Gastroesophageal sphincter (tissue), 4 donors: ENCODE data around the gene NT5DC1. TPM values are rescaled to one million over a fixed set of nuclear protein-coding genes. Genes with fewer than 3 reads are reported as not detected.

Source experiments
- ATAC-seq: fragments of 150-250 bp; one replicate; pipeline ENCODE4 v1.9.1; 2016; ENCODE audit warnings: mild to moderate bottlenecking, moderate library complexity
- H3K27ac ChIP-seq, 4 donors: fragments of 200-600 bp; sonication (generic) in 3 of 4; 1 replicate in 3 of 4; 2 replicates in 1 of 4; pipeline ENCODE4 v1.5.1; 2016 to 2019
- H3K27me3 ChIP-seq: fragments of 200-600 bp; sonication (generic); one replicate; pipeline ENCODE4 v1.5.1; 2019
- H3K36me3 ChIP-seq, 2 donors: fragments of 200-600 bp; sonication (generic); one replicate each; pipeline ENCODE4 v1.5.1; 2019; ENCODE audit warnings: control low read depth in 1 of 2
- H3K4me1 ChIP-seq, 3 donors: fragments of 200-600 bp; sonication (generic); 1 replicate in 2 of 3; 2 replicates in 1 of 3; pipeline ENCODE4 v1.5.1; 2016 to 2019; ENCODE audit warnings: control low read depth in 2 of 3
- H3K4me3 ChIP-seq, 2 donors: fragments of 200-600 bp; sonication (generic); one replicate each; pipeline ENCODE4 v1.5.1; 2019; ENCODE audit warnings: mild to moderate bottlenecking in 1 of 2, moderate library complexity in 1 of 2
- H3K9me3 ChIP-seq, 3 donors: fragments of 200-600 bp; sonication (generic); one replicate each; pipeline ENCODE4 v1.5.1; 2017 to 2019; ENCODE audit warnings: control low read depth in 2 of 3
- EP300 ChIP-seq: sonication (generic); formaldehyde crosslinking; IDR thresholded peaks from one replicate; pipeline ENCODE4 v1.6.1; 2017; ENCODE audit warnings: antibody characterized with exemption, mild to moderate bottlenecking
- POLR2A ChIP-seq, 2 donors: fragments of 450-650 bp; IDR thresholded peaks; one replicate each; pipeline ENCODE4 v1.6.1; 2017; ENCODE audit warnings: antibody characterized with exemption in 2 of 2, mild to moderate bottlenecking in 2 of 2, moderate library complexity in 1 of 2
- POLR2AphosphoS5 ChIP-seq: sonication (generic); formaldehyde crosslinking; IDR thresholded peaks from one replicate; pipeline ENCODE4 v1.6.1; 2017; ENCODE audit warnings: antibody characterized with exemption
- WGBS, 2 donors: methylation state at CpG; one replicate each; pipeline ENCODE4 v1.1.5; 2018; ENCODE audit warnings: low coverage in 1 of 2; 5-methylcytosine and 5-hydroxymethylcytosine counted together
- total RNA-seq, 4 donors: library from RNA; depleted of rRNA; stranded (reverse); fragments of >200 nt; gene quantifications; one replicate each; pipeline ENCODE4 v1.1.0, GENCODE V29; 2016
- TF ChIP-seq, protein P1 (sequence below), 4 experiments: fragments of 200-600 bp in 2 of 4; fragments of 450-650 bp in 2 of 4; sonication (generic) in 1 of 4; IDR thresholded peaks; one replicate each; pipeline ENCODE4 v1.5.1; 2017 to 2019; ENCODE audit warnings: antibody characterized with exemption in 4 of 4, mild to moderate bottlenecking in 2 of 4, moderate library complexity in 2 of 4

Gene NT5DC1
- total RNA-seq, 4 donors from 2014 or later: 7.1 to 17.4 (median 12.6) TPM

DNA sequence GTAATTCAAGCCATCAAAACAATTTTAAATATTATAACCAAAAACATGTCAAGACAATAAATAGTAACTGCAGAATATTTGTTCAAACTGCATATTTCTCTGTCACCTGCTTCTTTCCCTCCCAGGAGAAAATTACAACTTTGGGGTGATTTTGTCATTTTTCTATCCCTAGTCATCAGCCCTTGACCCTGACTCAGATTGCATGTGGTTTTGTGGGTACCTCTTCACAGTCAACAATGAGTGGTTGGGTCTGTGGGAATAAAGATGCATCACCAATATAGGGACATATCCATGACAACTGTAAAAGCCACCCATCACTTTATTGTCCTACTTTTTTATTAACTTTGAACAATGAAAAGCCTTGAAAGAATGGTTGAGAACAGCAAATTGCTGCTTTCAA is 18.0 kb downstream of the NT5DC1 start:
- no peak for ATAC-seq
- peaks cover 0 to 43% of the 10 kb centered on the region in 2 donors for H3K36me3 ChIP-seq
- no peak overlapping the region for H3K4me3 ChIP-seq

DNA sequence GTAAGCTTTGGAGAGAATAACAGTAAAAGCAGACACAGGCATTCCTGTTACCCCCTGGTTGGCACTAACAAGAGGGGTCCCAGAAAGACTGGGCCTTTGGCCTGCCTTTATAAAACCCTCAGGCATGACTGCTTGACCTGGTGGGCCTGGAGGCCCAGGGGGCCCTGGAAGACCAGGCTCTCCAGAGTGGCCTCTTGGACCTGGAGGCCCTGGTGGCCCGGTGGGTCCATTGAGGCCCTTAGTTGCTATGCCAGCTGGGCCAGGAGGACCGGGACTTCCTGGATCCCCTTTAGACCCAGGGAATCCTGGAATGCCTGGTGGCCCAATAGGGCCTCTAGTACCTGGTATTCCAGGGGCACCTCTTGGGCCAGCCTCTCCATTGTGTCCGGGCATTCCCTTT is 19.8 kb downstream of the NT5DC1 start:
- H3K27me3 ChIP-seq: no peaks in the 10 kb centered on the region
- peaks cover 0 to 25% of the 10 kb centered on the region in 2 donors for H3K36me3 ChIP-seq
- TF ChIP-seq POLR2A (IDR thresholded peaks at IDR 0.05) (no peak), EP300 (no peak), POLR2AphosphoS5 (no peak)
- TF ChIP-seq, protein P1, sequence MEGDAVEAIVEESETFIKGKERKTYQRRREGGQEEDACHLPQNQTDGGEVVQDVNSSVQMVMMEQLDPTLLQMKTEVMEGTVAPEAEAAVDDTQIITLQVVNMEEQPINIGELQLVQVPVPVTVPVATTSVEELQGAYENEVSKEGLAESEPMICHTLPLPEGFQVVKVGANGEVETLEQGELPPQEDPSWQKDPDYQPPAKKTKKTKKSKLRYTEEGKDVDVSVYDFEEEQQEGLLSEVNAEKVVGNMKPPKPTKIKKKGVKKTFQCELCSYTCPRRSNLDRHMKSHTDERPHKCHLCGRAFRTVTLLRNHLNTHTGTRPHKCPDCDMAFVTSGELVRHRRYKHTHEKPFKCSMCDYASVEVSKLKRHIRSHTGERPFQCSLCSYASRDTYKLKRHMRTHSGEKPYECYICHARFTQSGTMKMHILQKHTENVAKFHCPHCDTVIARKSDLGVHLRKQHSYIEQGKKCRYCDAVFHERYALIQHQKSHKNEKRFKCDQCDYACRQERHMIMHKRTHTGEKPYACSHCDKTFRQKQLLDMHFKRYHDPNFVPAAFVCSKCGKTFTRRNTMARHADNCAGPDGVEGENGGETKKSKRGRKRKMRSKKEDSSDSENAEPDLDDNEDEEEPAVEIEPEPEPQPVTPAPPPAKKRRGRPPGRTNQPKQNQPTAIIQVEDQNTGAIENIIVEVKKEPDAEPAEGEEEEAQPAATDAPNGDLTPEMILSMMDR (IDR thresholded peaks at IDR 0.05): no peak
- no peak overlapping the region for H3K4me3 ChIP-seq
- no CpG with 5 or more reads among the region's 3 CpGs for WGBS, 2 donors
- no peaks in the 10 kb centered on the region for H3K4me1 ChIP-seq
- ATAC-seq: no peak
- no peaks in the 10 kb centered on the region for H3K9me3 ChIP-seq
- no peak overlapping the region for H3K27ac ChIP-seq

More for the DNA sequence above, 18.0 kb downstream of the NT5DC1 start:
- no peaks in the 10 kb centered on the region for H3K27me3 ChIP-seq
- H3K4me1 ChIP-seq: no peaks in the 10 kb centered on the region
- H3K27ac ChIP-seq: no peak overlapping the region
- H3K9me3 ChIP-seq: no peaks in the 10 kb centered on the region
- TF ChIP-seq, protein P1 (IDR thresholded peaks at IDR 0.05): no peak
- no peak for TF ChIP-seq EP300
- TF ChIP-seq POLR2AphosphoS5: no peak
- TF ChIP-seq POLR2A (IDR thresholded peaks at IDR 0.05): no peak

DNA sequence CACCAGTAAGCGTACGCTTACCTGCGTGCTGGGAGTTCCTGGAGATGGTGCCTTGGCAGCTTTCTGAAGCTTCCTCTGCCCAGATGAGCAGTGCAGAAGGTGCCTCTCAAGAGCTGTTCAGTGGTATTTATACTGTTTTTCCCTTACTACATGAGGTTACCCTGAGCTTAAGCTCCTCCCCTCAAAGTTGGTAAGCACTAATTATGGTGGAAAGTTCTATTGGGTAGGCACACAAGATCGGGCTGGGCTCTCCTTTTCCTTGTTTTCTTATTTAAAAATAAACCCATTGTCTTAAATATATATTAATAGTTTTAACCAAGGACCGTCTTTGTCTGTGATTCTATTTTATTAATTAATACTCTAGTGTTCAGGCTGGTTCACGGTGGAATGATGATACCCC is 25.4 kb downstream of the NT5DC1 start, which contains the start of gene COL10A1:
TSS of gene COL10A1 (minus strand) at position 101 of the 400 bp plus-strand sequence. CDS start 640 bp downstream, outside the sequence.
- no peaks in the 10 kb centered on the region for H3K27me3 ChIP-seq
- 88 to 94% methylated on average over 6 of the region's 6 CpGs for WGBS, 2 donors

DNA sequence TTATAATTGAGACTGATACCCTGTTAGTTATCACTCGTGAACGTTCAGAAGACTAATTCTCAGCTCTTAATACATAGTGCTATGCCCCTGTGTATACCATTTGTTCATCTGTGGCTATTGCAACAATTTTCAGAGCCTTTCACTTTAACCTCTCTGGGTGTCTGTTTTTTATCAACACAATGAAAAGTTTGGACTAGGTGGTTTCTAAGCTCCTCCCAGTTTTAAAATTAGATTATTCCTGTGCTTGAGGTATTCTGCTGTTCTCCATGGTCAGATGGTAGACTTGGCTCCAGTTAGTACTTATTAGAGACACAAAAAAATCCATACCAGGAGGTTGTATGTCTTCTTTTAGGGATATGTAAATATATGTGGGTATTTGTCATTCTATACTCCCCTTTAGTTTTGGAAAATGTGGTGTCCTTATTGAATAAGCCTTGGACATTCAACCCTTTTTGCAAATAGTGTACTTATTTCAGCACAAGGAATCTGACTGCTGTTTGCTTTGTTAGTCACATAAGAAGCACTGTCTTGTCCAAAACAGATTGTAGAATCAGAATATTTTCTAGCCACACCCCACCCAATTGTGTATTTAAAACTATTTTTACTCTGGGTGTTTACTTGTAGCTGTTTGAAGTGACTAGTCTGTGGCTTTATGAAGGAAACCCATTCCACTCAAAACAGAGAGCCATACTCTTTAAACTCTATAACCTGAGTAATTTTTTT is 27.3 kb downstream of the NT5DC1 start:
- no peak overlapping the region for H3K4me3 ChIP-seq
- H3K36me3 ChIP-seq: no peaks in the 10 kb centered on the region
- TF ChIP-seq POLR2AphosphoS5: no peak
- no peak for TF ChIP-seq EP300
- TF ChIP-seq, protein P1 (IDR thresholded peaks at IDR 0.05): no peak
- TF ChIP-seq POLR2A (IDR thresholded peaks at IDR 0.05): no peak
- WGBS, 2 donors: 35 to 57% methylated on average over 2 of the region's 2 CpGs
- H3K27ac ChIP-seq: peak overlapping the region in 2 of 4 donors; percentile 5 to 32
- peaks cover 0 to 14% (median 2%) of the 10 kb centered on the region in 3 donors for H3K4me1 ChIP-seq
- H3K9me3 ChIP-seq: no peaks in the 10 kb centered on the region
- H3K27me3 ChIP-seq: no peaks in the 10 kb centered on the region
- ATAC-seq: no peak

More for the DNA sequence above, 25.4 kb downstream of the NT5DC1 start, which contains the start of gene COL10A1:
- H3K27ac ChIP-seq: no peak within 1 kb of the TSS
- peaks cover 0 to 14% (median 2%) of the 10 kb centered on the region in 3 donors for H3K4me1 ChIP-seq
- no peak for ATAC-seq
- no peak within 1 kb of the TSS for H3K4me3 ChIP-seq
- no peaks in the 10 kb centered on the region for H3K9me3 ChIP-seq
- H3K36me3 ChIP-seq: no peaks in the 10 kb centered on the region
- TF ChIP-seq EP300 (no peak), POLR2A (IDR thresholded peaks at IDR 0.05) (no peak), POLR2AphosphoS5 (no peak)
- TF ChIP-seq, protein P1 (IDR thresholded peaks at IDR 0.05): no peak

DNA sequence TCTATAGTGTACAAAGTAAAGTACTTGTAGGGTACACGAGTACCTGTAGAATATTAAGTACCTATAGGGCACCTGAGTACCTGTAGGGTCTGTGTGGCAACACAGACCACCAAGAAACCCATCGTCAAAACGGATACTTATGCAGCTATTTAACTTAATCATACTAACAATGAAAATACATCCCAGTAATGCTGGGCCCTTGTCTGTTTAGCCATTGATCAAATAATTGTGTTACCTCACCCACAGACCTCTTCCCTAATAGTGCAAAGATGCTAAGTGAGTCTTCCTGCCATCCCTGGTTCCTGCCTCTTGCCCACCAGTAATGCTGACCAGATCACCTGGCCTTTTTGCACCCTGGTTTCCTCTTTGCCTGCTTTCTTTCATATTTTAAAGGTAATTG is 32.8 kb downstream of the NT5DC1 start:
- H3K4me1 ChIP-seq: peaks cover 0 to under 1% (median 0%) of the 10 kb centered on the region in 3 donors
- 71 to 83% methylated on average over 3 of the region's 3 CpGs for WGBS, 2 donors
- no peak for ATAC-seq
- H3K36me3 ChIP-seq: peaks cover 0 to 7% of the 10 kb centered on the region in 2 donors
- no peaks in the 10 kb centered on the region for H3K27me3 ChIP-seq
- no peak overlapping the region for H3K27ac ChIP-seq
- H3K9me3 ChIP-seq: no peaks in the 10 kb centered on the region
- TF ChIP-seq EP300 (no peak), POLR2A (IDR thresholded peaks at IDR 0.05) (no peak), POLR2AphosphoS5 (no peak)
- TF ChIP-seq, protein P1 (IDR thresholded peaks at IDR 0.05): no peak
- H3K4me3 ChIP-seq: no peak overlapping the region
